ENCODE results near the gene STX16. TPM values are rescaled to one million over a fixed set of nuclear protein-coding genes. Genes with fewer than 3 reads are reported as not detected.

The STX16 gene
- polyA plus RNA-seq, 3 donors = 15.6 to 165 (median 27.4) TPM

DNA sequence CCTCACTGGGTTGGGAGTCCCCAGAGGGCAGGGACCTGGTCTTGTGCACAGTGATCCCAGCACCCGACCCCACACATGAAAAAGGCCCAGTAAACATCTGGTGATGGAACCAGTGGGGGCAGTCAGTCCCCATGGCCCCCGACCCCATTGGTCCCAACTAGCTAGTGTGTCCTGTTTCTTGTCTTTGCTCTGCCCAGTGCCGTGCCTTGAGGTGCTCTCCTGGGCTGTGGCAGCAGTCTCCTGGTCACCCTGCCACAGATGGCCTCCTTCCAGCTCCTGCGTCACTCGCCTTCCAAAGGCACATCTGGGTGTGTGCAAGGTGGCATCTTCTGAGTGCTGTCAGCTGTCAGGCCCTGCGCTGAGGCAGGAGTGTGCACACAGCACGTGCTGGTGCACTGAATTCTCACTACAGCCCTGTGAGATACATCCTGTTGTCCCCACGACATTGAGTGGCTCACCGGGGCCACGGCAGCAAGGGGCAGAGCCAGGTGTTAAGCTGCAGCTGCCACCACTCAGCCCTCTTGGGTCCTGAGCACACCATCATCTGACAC lies 45.4 kb downstream of the STX16 start:
- no peaks in the 10 kb centered on the region for H3K9me3 ChIP-seq (replicated peaks in 1 of 2; ENCODE audit: control insufficient read depth in 1 of 2, insufficient read depth in 1 of 2, low read length in 2 of 2)
- intact Hi-C loops (cut with micrococcal nuclease) = no loop called here

DNA sequence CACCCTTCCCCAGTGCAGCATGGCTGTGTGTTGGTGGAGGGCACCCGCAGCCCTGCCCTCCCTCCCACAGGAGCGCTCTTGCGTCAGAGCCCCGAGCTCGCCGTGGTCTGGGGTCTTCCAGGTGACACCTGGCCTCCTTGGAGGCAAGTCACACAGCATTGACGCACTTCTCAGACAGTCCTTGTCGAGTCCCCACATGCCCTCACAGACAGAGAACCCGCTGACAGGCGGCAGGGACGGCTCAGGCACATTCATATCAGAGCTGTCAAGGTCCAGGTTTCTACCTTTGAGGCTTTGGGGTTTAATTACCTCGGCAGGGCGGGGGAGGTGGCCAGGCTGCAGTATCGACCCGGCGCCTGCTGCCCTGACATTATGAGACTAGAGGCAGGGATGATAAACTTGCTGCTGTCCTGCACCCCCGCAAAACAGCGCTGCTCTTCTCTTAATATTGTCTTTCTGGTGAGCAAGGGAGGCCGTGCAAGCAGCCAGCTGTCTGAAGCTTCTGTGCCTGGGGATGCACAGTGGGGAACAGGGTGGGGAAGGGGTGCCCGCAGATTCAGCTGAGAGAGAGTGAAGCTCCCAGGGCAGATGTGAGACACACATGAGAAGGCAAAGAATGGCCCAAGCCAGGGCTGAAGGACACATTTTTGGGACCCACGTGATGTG lies 46.3 kb downstream of the STX16 start:
- over 99% methylated on average over 5 of the region's 21 CpGs for WGBS (ENCODE audit: insufficient coverage)

More for the DNA sequence above, 45.4 kb downstream of the STX16 start:
- H2AFZ ChIP-seq (ENCODE audit: insufficient read depth, low read depth, low read length, poor library complexity, severe bottlenecking) = no peak overlapping the region
- Mint-ChIP-seq H3K4me1 (peaks cover 7% of the 10 kb centered on the region), H3K36me3 (peaks cover 3 to 19% of the 10 kb centered on the region in 2 donors), H3K4me3 (no peak overlapping the region), H3K27ac (peak overlapping the region in 1 of 7 donors; percentile 26), H3K9me3 (no peaks in the 10 kb centered on the region), H3K27me3 (ENCODE audit: low read depth in 3 of 3) (peaks cover 0 to 6% (median 2%) of the 10 kb centered on the region in 3 donors)
- H3K4me2 ChIP-seq (replicated peaks; ENCODE audit: extremely low read depth, low read length, poor library complexity, severe bottlenecking) = no peak overlapping the region
- TF ChIP-seq, protein P1, sequence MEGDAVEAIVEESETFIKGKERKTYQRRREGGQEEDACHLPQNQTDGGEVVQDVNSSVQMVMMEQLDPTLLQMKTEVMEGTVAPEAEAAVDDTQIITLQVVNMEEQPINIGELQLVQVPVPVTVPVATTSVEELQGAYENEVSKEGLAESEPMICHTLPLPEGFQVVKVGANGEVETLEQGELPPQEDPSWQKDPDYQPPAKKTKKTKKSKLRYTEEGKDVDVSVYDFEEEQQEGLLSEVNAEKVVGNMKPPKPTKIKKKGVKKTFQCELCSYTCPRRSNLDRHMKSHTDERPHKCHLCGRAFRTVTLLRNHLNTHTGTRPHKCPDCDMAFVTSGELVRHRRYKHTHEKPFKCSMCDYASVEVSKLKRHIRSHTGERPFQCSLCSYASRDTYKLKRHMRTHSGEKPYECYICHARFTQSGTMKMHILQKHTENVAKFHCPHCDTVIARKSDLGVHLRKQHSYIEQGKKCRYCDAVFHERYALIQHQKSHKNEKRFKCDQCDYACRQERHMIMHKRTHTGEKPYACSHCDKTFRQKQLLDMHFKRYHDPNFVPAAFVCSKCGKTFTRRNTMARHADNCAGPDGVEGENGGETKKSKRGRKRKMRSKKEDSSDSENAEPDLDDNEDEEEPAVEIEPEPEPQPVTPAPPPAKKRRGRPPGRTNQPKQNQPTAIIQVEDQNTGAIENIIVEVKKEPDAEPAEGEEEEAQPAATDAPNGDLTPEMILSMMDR (IDR thresholded peaks at IDR 0.05) = no peak
- H3K36me3 ChIP-seq (replicated peaks in 1 of 2; ENCODE audit: control insufficient read depth in 1 of 2, insufficient read depth in 2 of 2, low read length in 2 of 2) = peaks cover 61 to 67% of the 10 kb centered on the region in 2 donors
- H3K4me1 ChIP-seq (ENCODE audit: control insufficient read depth in 1 of 2, insufficient read depth in 2 of 2, low read length in 2 of 2) = peaks cover 25 to 31% of the 10 kb centered on the region in 2 donors
- H3K4me3 ChIP-seq (replicated peaks in 1 of 3; ENCODE audit: low read depth in 2 of 3, low read length in 3 of 3) = no peak overlapping the region
- no peak overlapping the region for H3K9ac ChIP-seq (ENCODE audit: insufficient read depth, low read length, poor library complexity, severe bottlenecking)
- no peaks in the 10 kb centered on the region for H3K27me3 ChIP-seq (ENCODE audit: control insufficient read depth in 2 of 2, insufficient read depth in 2 of 2, low read length in 2 of 2)
- no peaks in the 10 kb centered on the region for H4K20me1 ChIP-seq (ENCODE audit: insufficient read depth, low read length)
- 95% methylated on average over 10 of the region's 10 CpGs for WGBS (ENCODE audit: insufficient coverage)
- peaks cover 19% of the 10 kb centered on the region for H3K79me2 ChIP-seq (ENCODE audit: insufficient read depth, low read length)
- no peak for DNase-seq
- peak overlapping the region in 1 of 2 donors; percentile 21 for H3K27ac ChIP-seq (ENCODE audit: low read depth in 1 of 2, low read length in 2 of 2)

More for the DNA sequence above, 46.3 kb downstream of the STX16 start:
- Mint-ChIP-seq H3K4me1 (no peaks in the 10 kb centered on the region), H3K36me3 (peaks cover 11 to 25% of the 10 kb centered on the region in 2 donors), H3K27ac (peak overlapping the region in 2 of 7 donors; percentile 3 to 65), H3K9me3 (no peaks in the 10 kb centered on the region), H3K4me3 (no peak overlapping the region), H3K27me3 (ENCODE audit: low read depth in 3 of 3) (peaks cover 0 to 2% (median 0%) of the 10 kb centered on the region in 3 donors)
- no peak for DNase-seq
- Histone ChIP-seq H3K79me2 (ENCODE audit: insufficient read depth, low read length) (peaks cover 19% of the 10 kb centered on the region), H3K27ac (ENCODE audit: low read depth in 1 of 2, low read length in 2 of 2) (no peak overlapping the region), H3K4me2 (replicated peaks; ENCODE audit: extremely low read depth, low read length, poor library complexity, severe bottlenecking) (no peak overlapping the region), H3K4me3 (replicated peaks in 1 of 3; ENCODE audit: low read depth in 2 of 3, low read length in 3 of 3) (no peak overlapping the region), H3K36me3 (replicated peaks in 1 of 2; ENCODE audit: control insufficient read depth in 1 of 2, insufficient read depth in 2 of 2, low read length in 2 of 2) (peaks cover 69 to 76% of the 10 kb centered on the region in 2 donors), H3K4me1 (ENCODE audit: control insufficient read depth in 1 of 2, insufficient read depth in 2 of 2, low read length in 2 of 2) (peaks cover 17 to 22% of the 10 kb centered on the region in 2 donors), H3K9ac (ENCODE audit: insufficient read depth, low read length, poor library complexity, severe bottlenecking) (no peak overlapping the region), H2AFZ (ENCODE audit: insufficient read depth, low read depth, low read length, poor library complexity, severe bottlenecking) (no peak overlapping the region), H4K20me1 (ENCODE audit: insufficient read depth, low read length) (peaks cover 5% of the 10 kb centered on the region), H3K27me3 (ENCODE audit: control insufficient read depth in 2 of 2, insufficient read depth in 2 of 2, low read length in 2 of 2) (no peaks in the 10 kb centered on the region), H3K9me3 (replicated peaks in 1 of 2; ENCODE audit: control insufficient read depth in 1 of 2, insufficient read depth in 1 of 2, low read length in 2 of 2) (no peaks in the 10 kb centered on the region)
- intact Hi-C loops (cut with micrococcal nuclease) = no loop called here
- TF ChIP-seq, protein P1 (IDR thresholded peaks at IDR 0.05) = no peak

Data from CD14-positive monocyte (primary cell).